NCI-H345 treated with DMSO at 0.1 percent for 48 hours (cell line): ENCODE data around the gene GAS7.

ENCODE experiments used
- DNase-seq: peaks from one replicate; lab custom pipeline; 2025; ENCODE audit not compliant: unreplicated experiment; lab: John Stamatoyannopoulos, UW

The GAS7 gene

GRCh38 chr17:10200645-10201044 lies 2.2 kb upstream of the GAS7 start:
- no peak for DNase-seq

- DNase-seq: no peak
Measured at GRCh38 chr17:10200016-10200415, 1.6 kb upstream of the GAS7 start.

GRCh38 chr17:10197721-10198508 lies 491 bp downstream of the GAS7 start:
- no peak for DNase-seq

- DNase-seq: no peak
Measured at GRCh38 chr17:10197362-10197720, 1.1 kb downstream of the GAS7 start.

- no peak for DNase-seq
Measured at GRCh38 chr17:10196941-10197340, 1.5 kb downstream of the GAS7 start.

GRCh38 chr17:10196384-10196895 lies 2.0 kb downstream of the GAS7 start:
- no peak for DNase-seq

- no peak for DNase-seq
Measured at GRCh38 chr17:10195090-10195805, 3.2 kb downstream of the GAS7 start.

- DNase-seq: no peak
Measured at GRCh38 chr17:10193632-10194031, 4.8 kb downstream of the GAS7 start.

GRCh38 chr17:10192972-10193371 lies 5.4 kb downstream of the GAS7 start:
- DNase-seq: no peak

- no peak for DNase-seq
Measured at GRCh38 chr17:10192461-10192860, 5.9 kb downstream of the GAS7 start.

GRCh38 chr17:10187456-10187855 lies 10.9 kb downstream of the GAS7 start:
- DNase-seq: no peak

- no peak for DNase-seq
Measured at GRCh38 chr17:10186771-10187410, 11.5 kb downstream of the GAS7 start.

GRCh38 chr17:10183931-10184930 lies 14.2 kb downstream of the GAS7 start:
- no peak for DNase-seq

- DNase-seq: no peak
Measured at GRCh38 chr17:10182785-10183184, 15.6 kb downstream of the GAS7 start.

GRCh38 chr17:10178506-10178991 lies 19.9 kb downstream of the GAS7 start:
- DNase-seq: no peak

- DNase-seq: no peak
Measured at GRCh38 chr17:10177913-10178505, 20.4 kb downstream of the GAS7 start.

- no peak for DNase-seq
Measured at GRCh38 chr17:10177131-10177912, 21.1 kb downstream of the GAS7 start.

GRCh38 chr17:10173913-10174312 lies 24.5 kb downstream of the GAS7 start:
- no peak for DNase-seq

GRCh38 chr17:10172778-10173177 lies 25.6 kb downstream of the GAS7 start:
- DNase-seq: no peak
